Endothelial cell (in vitro differentiated cells): ENCODE results near the gene RTBDN. TPM values are rescaled to one million over a fixed set of nuclear protein-coding genes. Genes with fewer than 3 reads are reported as not detected.

Experiments
- DNase-seq: peaks from one replicate; pipeline ENCODE4 v3.0.0; 2021; ENCODE audit warnings: low spot score
- H3K27ac Mint-ChIP-seq: one replicate; pipeline ENCODE4 v1.8.0; 2021; ENCODE audit warnings: mixed read lengths, inconsistent platforms; ENCODE audit not compliant: unreplicated experiment
- H3K27me3 Mint-ChIP-seq: one replicate; pipeline ENCODE4 v1.8.0; 2021; ENCODE audit warnings: mild to moderate bottlenecking, moderate library complexity, mixed read lengths, inconsistent platforms; ENCODE audit not compliant: unreplicated experiment
- H3K36me3 Mint-ChIP-seq: one replicate; pipeline ENCODE4 v1.8.0; 2021; ENCODE audit warnings: mild to moderate bottlenecking, low read depth, mixed read lengths, inconsistent platforms; ENCODE audit not compliant: unreplicated experiment
- H3K4me1 Mint-ChIP-seq: one replicate; pipeline ENCODE4 v1.8.0; 2021; ENCODE audit warnings: mild to moderate bottlenecking, mixed read lengths, inconsistent platforms; ENCODE audit not compliant: unreplicated experiment
- H3K4me3 Mint-ChIP-seq: one replicate; pipeline ENCODE4 v1.8.0; 2021; ENCODE audit warnings: mild to moderate bottlenecking, mixed read lengths, inconsistent platforms; ENCODE audit not compliant: unreplicated experiment
- H3K9me3 Mint-ChIP-seq: one replicate; pipeline ENCODE4 v1.8.0; 2021; ENCODE audit warnings: mixed read lengths, inconsistent platforms; ENCODE audit not compliant: unreplicated experiment
- total RNA-seq: library from RNA; stranded (reverse); fragmentation: NEBNext Ultra II Directional; extraction: Animal tissue kit (Norgen Biotek cat#: 25700); gene quantifications from one replicate; pipeline ENCODE4 v1.2.1, GENCODE V29; 2021; ENCODE audit not compliant: unreplicated experiment
- TF ChIP-seq, protein P1 (sequence below): fragments of 200-600 bp; sonication (generic); IDR thresholded peaks from one replicate; pipeline ENCODE4 v1.5.0; 2021; ENCODE audit warnings: antibody characterized with exemption; ENCODE audit not compliant: unreplicated experiment

RTBDN gene
- total RNA-seq, 1 donor from 2014 or later = not detected

DNA sequence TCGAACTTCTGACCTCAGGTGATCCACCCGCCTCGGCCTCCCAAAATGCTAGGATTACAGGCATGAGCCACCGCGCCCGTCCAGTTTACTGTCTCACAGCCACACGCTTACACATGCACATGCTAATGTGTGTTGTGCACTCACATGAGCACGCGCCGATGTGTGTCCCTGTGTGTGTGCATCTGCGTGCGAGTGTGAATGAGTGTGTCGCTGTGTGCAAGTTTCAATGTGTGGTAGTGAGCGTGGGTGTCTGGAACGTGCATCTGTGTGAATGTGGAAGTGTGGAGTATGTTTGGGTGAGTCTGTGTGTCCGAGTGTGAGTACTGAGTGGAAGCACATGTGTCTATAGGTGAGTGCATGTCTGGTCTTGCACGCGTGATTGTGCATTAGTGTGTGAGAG lies 8.1 kb upstream of the RTBDN start:
- no peak for DNase-seq
- H3K9me3 Mint-ChIP-seq = no peaks in the 10 kb centered on the region
- H3K36me3 Mint-ChIP-seq = peaks cover 7% of the 10 kb centered on the region
- H3K27me3 Mint-ChIP-seq = peaks cover 26% of the 10 kb centered on the region
- H3K27ac Mint-ChIP-seq = no peak overlapping the region
- TF ChIP-seq, protein P1, sequence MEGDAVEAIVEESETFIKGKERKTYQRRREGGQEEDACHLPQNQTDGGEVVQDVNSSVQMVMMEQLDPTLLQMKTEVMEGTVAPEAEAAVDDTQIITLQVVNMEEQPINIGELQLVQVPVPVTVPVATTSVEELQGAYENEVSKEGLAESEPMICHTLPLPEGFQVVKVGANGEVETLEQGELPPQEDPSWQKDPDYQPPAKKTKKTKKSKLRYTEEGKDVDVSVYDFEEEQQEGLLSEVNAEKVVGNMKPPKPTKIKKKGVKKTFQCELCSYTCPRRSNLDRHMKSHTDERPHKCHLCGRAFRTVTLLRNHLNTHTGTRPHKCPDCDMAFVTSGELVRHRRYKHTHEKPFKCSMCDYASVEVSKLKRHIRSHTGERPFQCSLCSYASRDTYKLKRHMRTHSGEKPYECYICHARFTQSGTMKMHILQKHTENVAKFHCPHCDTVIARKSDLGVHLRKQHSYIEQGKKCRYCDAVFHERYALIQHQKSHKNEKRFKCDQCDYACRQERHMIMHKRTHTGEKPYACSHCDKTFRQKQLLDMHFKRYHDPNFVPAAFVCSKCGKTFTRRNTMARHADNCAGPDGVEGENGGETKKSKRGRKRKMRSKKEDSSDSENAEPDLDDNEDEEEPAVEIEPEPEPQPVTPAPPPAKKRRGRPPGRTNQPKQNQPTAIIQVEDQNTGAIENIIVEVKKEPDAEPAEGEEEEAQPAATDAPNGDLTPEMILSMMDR = no peak
- H3K4me1 Mint-ChIP-seq = peaks cover 14% of the 10 kb centered on the region
- no peak overlapping the region for H3K4me3 Mint-ChIP-seq

- H3K27ac Mint-ChIP-seq = peak overlapping the region; percentile 39
- peak; percentile 73 for DNase-seq
- no peaks in the 10 kb centered on the region for H3K9me3 Mint-ChIP-seq
- TF ChIP-seq, protein P1 = no peak
- peak overlapping the region; percentile 75 for H3K4me3 Mint-ChIP-seq
- peaks cover 7% of the 10 kb centered on the region for H3K36me3 Mint-ChIP-seq
- peaks cover 16% of the 10 kb centered on the region for H3K4me1 Mint-ChIP-seq
- H3K27me3 Mint-ChIP-seq = peaks cover 33% of the 10 kb centered on the region
These were observed 6.7 kb upstream of the RTBDN start for GRCh38 chr19:12841094-12841493.

- Mint-ChIP-seq H3K4me1 (peaks cover 16% of the 10 kb centered on the region), H3K27me3 (peaks cover 34% of the 10 kb centered on the region), H3K36me3 (peaks cover 7% of the 10 kb centered on the region), H3K4me3 (peak overlapping the region; percentile 75), H3K27ac (peak overlapping the region; percentile 64), H3K9me3 (no peaks in the 10 kb centered on the region)
- peak; percentile 83 for DNase-seq
- TF ChIP-seq, protein P1 = no peak
These were observed 6.0 kb upstream of the RTBDN start for GRCh38 chr19:12840091-12841079.

DNA sequence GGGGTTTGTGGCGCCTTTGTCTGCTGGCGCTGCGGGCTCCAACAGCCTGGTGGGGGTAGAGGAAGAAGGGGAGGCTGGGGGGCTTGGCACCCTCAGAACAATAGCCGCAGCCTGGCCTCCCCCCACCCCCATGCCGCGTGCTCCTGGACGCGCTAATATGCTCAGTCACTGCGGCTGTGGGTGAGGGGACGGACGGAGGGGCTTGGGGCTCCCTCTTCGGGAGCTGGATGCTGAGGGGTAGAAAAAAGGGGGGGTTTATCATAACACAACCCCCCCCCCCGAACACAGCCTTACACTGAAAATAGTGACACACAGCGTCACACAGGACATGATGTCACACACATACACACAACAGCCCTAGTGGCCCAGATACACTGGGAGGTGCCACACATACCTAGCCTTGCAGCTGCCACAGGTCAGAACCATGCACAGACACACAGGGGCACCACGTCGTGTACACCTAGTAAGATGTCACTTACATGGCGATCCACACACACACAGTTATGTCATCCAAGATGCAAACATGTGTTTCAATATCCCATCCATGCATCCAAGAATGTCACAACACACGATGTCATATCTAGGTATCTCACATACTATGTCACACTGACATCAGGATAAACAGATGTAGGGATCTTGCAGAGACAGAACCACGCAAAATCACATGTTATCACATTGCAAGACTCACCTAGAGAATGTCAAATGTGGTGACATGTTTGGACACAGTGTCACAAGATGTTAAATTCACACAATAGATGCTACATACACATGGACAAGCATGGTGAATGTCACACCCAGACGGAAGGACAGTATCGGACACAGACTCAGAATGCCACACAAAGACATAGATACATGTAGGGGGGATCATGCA lies 4.7 kb upstream of the RTBDN start:
- Mint-ChIP-seq H3K27me3 (peaks cover 38% of the 10 kb centered on the region), H3K4me3 (peak overlapping the region; percentile 85), H3K9me3 (no peaks in the 10 kb centered on the region), H3K27ac (no peak overlapping the region), H3K36me3 (peaks cover 7% of the 10 kb centered on the region), H3K4me1 (peaks cover 16% of the 10 kb centered on the region)
- DNase-seq = no peak
- TF ChIP-seq, protein P1 = no peak
